HepG2 (cell line): ENCODE data around the gene STXBP4. TPM values are rescaled to one million over a fixed set of nuclear protein-coding genes. Genes with fewer than 3 reads are reported as not detected.

Experiments
- ARHGAP35 ChIP-seq: sonication (generic); formaldehyde crosslinking; IDR thresholded peaks from 2 replicates; pipeline ENCODE4 v1.9.0; 2022; ENCODE audit warnings: mild to moderate bottlenecking, inconsistent platforms, moderate library complexity, missing genetic modification reagents, borderline replicate concordance
- ELF1 ChIP-seq: sonication (generic); formaldehyde crosslinking; IDR thresholded peaks from 2 replicates; pipeline ENCODE4 v1.4.0; 2020; ENCODE audit warnings: missing genetic modification reagents
- GATAD2A ChIP-seq: IDR thresholded peaks from 2 replicates; pipeline ENCODE4 v1.6.1; 2016
- HCFC1 ChIP-seq: fragments of 150-350 bp; IDR thresholded peaks from 2 replicates; pipeline ENCODE4 v1.6.1; 2014; ENCODE audit warnings: low read depth, low read length
- KDM4B ChIP-seq: sonication (generic); formaldehyde crosslinking; IDR thresholded peaks from 2 replicates; pipeline ENCODE4 v1.4.0; 2020; ENCODE audit warnings: missing genetic modification reagents
- MAF1 ChIP-seq: sonication (generic); formaldehyde crosslinking; IDR thresholded peaks from 2 replicates; pipeline ENCODE4 v1.5.0; 2020; ENCODE audit warnings: missing genetic modification reagents, borderline replicate concordance
- POLR2AphosphoS5 ChIP-seq: IDR thresholded peaks from 2 replicates; pipeline ENCODE4 v1.6.1; 2012; ENCODE audit warnings: low read depth, low read length
- WIZ ChIP-seq: sonication (generic); formaldehyde crosslinking; IDR thresholded peaks from 2 replicates; pipeline ENCODE4 v1.5.1; 2020; ENCODE audit warnings: mild to moderate bottlenecking, missing genetic modification reagents
- ZNF17 ChIP-seq: sonication (generic); formaldehyde crosslinking; IDR thresholded peaks from 2 replicates; pipeline ENCODE4 v1.5.0; 2020; ENCODE audit warnings: mild to moderate bottlenecking, missing genetic modification reagents
- ZNF20 ChIP-seq: sonication (generic); formaldehyde crosslinking; IDR thresholded peaks from 2 replicates; pipeline ENCODE4 v1.4.0; 2020; ENCODE audit warnings: mild to moderate bottlenecking, moderate library complexity, missing genetic modification reagents
- ZNF674 ChIP-seq: sonication (generic); formaldehyde crosslinking; IDR thresholded peaks from 2 replicates; pipeline ENCODE4 v1.5.0; 2020; ENCODE audit warnings: low read depth, mild to moderate bottlenecking, missing genetic modification reagents
- ZNF709 ChIP-seq: sonication (generic); formaldehyde crosslinking; IDR thresholded peaks from 2 replicates; pipeline ENCODE4 v1.5.0; 2020; ENCODE audit warnings: mild to moderate bottlenecking, missing genetic modification reagents
- ZNF720 ChIP-seq: sonication (generic); formaldehyde crosslinking; IDR thresholded peaks from 2 replicates; pipeline ENCODE4 v1.4.0; 2020; ENCODE audit warnings: missing genetic modification reagents
- polyA plus RNA-seq, 8 experiments: library from polyadenylated mRNA; depleted of rRNA in 3 of 8; stranded (reverse) in 7 of 8; unstranded in 1 of 8; fragments of >200 nt; fragmentation: Illumina TruSeq in 4 of 8; extraction: Trizol in 4 of 8; gene quantifications; 2 replicates each; pipeline versions ENCODE4 v1.2.1 to v1.2.3, GENCODE V29; 2011 to 2016; ENCODE audit warnings: low read depth in 4 of 8, missing spikeins in 1 of 8, mixed read lengths in 1 of 8; ENCODE audit not compliant: insufficient read depth in 1 of 8
- total RNA-seq, 5 experiments: library from RNA; depleted of rRNA; stranded (reverse); fragments of >200 nt; fragmentation: Illumina TruSeq; extraction: Trizol; gene quantifications; 2 replicates each; pipeline ENCODE4 v1.2.3, GENCODE V29; 2016; ENCODE audit warnings: low read depth in 1 of 5
- TF ChIP-seq, protein P1 (sequence below): sonication (generic); formaldehyde crosslinking; IDR thresholded peaks from 2 replicates; pipeline ENCODE4 v1.4.0; 2020; ENCODE audit warnings: missing genetic modification reagents
- TF ChIP-seq, protein P2 (sequence below): sonication (generic); formaldehyde crosslinking; IDR thresholded peaks from 2 replicates; pipeline ENCODE4 v1.4.0; 2020; ENCODE audit warnings: missing genetic modification reagents, borderline replicate concordance
- TF ChIP-seq, protein P3 (sequence below): sonication (generic); formaldehyde crosslinking; IDR thresholded peaks from 2 replicates; pipeline ENCODE4 v1.9.0; 2021; ENCODE audit warnings: missing genetic modification reagents, mild to moderate bottlenecking, borderline replicate concordance
- TF ChIP-seq, protein P4 (sequence below): sonication (generic); formaldehyde crosslinking; IDR thresholded peaks from 2 replicates; pipeline ENCODE4 v1.5.1; 2020; ENCODE audit warnings: missing genetic modification reagents, mild to moderate bottlenecking, borderline replicate concordance
- TF ChIP-seq, protein P5 (sequence below): sonication (generic); formaldehyde crosslinking; IDR thresholded peaks from 2 replicates; pipeline ENCODE4 v1.9.0; 2021; ENCODE audit warnings: missing genetic modification reagents, mild to moderate bottlenecking, borderline replicate concordance

The STXBP4 gene
- total and polyA plus RNA-seq, 2 of the 13 experiments (the other 11 are each of a cell fraction or from before 2014, with no cell fraction given) = 8.5 to 36.1 TPM

DNA sequence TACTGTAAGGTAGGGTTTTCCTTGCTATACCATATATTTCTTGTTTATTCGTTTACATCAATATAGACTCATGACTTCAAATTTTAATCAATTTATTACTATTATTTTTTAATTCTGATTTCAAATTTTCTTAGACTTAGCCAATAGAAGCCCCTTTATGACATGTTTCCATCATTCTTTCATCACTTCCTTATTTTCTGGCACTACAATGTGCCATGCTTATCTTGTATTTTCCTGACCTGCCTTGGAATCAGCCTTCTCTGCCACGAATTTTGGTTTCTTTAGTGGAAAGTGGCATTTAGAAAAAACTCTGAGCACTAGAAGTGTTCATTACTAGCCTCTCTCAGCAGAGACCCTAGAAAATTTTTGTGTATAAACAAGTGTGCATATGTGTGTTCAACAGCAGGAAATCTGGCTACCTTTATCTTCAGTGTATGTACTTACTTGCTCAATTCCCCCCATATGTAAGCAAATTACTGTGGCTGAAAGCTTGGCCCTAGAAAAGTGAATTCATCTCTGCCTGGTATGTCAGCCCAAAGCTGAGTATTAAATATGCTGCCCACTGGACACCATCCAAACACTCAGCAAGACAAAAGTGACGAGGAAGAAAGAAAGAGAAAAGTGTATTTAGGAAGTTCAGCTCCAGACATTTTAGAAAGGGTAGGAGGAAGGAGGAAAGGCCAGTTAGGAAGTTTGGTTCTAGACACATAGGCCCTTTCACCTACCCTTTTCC is 4.0 kb downstream of the STXBP4 start (continued):
- TF ChIP-seq, protein P1, sequence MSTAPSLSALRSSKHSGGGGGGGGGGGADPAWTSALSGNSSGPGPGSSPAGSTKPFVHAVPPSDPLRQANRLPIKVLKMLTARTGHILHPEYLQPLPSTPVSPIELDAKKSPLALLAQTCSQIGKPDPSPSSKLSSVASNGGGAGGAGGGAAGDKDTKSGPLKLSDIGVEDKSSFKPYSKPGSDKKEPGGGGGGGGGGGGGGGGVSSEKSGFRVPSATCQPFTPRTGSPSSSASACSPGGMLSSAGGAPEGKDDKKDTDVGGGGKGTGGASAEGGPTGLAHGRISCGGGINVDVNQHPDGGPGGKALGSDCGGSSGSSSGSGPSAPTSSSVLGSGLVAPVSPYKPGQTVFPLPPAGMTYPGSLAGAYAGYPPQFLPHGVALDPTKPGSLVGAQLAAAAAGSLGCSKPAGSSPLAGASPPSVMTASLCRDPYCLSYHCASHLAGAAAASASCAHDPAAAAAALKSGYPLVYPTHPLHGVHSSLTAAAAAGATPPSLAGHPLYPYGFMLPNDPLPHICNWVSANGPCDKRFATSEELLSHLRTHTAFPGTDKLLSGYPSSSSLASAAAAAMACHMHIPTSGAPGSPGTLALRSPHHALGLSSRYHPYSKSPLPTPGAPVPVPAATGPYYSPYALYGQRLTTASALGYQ = 0 out of 2 replicates have a peak, but pooled peaks have one; percentile 43
- TF ChIP-seq ELF1 (no peak), ZNF20 (CRISPR knock-in tag) (no peak), ZNF720 (no peak), KDM4B (CRISPR knock-in tag) (no peak), ZNF709 (CRISPR knock-in tag) (no peak), WIZ (no peak), ZNF674 (CRISPR knock-in tag) (no peak), GATAD2A (CRISPR knock-in tag) (peak; percentile 67), MAF1 (no peak), ARHGAP35 (CRISPR knock-in tag) (no peak), HCFC1 (no peak), ZNF17 (CRISPR knock-in tag) (no peak), POLR2AphosphoS5 (no peak)
- TF ChIP-seq, protein P2, sequence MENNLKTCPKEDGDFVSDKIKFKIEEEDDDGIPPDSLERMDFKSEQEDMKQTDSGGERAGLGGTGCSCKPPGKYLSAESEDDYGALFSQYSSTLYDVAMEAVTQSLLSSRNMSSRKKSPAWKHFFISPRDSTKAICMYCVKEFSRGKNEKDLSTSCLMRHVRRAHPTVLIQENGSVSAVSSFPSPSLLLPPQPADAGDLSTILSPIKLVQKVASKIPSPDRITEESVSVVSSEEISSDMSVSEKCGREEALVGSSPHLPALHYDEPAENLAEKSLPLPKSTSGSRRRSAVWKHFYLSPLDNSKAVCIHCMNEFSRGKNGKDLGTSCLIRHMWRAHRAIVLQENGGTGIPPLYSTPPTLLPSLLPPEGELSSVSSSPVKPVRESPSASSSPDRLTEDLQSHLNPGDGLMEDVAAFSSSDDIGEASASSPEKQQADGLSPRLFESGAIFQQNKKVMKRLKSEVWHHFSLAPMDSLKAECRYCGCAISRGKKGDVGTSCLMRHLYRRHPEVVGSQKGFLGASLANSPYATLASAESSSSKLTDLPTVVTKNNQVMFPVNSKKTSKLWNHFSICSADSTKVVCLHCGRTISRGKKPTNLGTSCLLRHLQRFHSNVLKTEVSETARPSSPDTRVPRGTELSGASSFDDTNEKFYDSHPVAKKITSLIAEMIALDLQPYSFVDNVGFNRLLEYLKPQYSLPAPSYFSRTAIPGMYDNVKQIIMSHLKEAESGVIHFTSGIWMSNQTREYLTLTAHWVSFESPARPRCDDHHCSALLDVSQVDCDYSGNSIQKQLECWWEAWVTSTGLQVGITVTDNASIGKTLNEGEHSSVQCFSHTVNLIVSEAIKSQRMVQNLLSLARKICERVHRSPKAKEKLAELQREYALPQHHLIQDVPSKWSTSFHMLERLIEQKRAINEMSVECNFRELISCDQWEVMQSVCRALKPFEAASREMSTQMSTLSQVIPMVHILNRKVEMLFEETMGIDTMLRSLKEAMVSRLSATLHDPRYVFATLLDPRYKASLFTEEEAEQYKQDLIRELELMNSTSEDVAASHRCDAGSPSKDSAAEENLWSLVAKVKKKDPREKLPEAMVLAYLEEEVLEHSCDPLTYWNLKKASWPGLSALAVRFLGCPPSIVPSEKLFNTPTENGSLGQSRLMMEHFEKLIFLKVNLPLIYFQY = no peak
- TF ChIP-seq, protein P3, sequence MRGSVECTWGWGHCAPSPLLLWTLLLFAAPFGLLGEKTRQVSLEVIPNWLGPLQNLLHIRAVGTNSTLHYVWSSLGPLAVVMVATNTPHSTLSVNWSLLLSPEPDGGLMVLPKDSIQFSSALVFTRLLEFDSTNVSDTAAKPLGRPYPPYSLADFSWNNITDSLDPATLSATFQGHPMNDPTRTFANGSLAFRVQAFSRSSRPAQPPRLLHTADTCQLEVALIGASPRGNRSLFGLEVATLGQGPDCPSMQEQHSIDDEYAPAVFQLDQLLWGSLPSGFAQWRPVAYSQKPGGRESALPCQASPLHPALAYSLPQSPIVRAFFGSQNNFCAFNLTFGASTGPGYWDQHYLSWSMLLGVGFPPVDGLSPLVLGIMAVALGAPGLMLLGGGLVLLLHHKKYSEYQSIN (CRISPR knock-in tag) = no peak
- TF ChIP-seq, protein P4, sequence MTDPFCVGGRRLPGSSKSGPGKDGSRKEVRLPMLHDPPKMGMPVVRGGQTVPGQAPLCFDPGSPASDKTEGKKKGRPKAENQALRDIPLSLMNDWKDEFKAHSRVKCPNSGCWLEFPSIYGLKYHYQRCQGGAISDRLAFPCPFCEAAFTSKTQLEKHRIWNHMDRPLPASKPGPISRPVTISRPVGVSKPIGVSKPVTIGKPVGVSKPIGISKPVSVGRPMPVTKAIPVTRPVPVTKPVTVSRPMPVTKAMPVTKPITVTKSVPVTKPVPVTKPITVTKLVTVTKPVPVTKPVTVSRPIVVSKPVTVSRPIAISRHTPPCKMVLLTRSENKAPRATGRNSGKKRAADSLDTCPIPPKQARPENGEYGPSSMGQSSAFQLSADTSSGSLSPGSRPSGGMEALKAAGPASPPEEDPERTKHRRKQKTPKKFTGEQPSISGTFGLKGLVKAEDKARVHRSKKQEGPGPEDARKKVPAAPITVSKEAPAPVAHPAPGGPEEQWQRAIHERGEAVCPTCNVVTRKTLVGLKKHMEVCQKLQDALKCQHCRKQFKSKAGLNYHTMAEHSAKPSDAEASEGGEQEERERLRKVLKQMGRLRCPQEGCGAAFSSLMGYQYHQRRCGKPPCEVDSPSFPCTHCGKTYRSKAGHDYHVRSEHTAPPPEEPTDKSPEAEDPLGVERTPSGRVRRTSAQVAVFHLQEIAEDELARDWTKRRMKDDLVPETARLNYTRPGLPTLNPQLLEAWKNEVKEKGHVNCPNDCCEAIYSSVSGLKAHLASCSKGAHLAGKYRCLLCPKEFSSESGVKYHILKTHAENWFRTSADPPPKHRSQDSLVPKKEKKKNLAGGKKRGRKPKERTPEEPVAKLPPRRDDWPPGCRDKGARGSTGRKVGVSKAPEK = no peak
- TF ChIP-seq, protein P5, sequence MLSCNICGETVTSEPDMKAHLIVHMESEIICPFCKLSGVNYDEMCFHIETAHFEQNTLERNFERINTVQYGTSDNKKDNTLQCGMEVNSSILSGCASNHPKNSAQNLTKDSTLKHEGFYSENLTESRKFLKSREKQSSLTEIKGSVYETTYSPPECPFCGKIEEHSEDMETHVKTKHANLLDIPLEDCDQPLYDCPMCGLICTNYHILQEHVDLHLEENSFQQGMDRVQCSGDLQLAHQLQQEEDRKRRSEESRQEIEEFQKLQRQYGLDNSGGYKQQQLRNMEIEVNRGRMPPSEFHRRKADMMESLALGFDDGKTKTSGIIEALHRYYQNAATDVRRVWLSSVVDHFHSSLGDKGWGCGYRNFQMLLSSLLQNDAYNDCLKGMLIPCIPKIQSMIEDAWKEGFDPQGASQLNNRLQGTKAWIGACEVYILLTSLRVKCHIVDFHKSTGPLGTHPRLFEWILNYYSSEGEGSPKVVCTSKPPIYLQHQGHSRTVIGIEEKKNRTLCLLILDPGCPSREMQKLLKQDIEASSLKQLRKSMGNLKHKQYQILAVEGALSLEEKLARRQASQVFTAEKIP (CRISPR knock-in tag) = no peak
